Activated CD4-positive, alpha-beta T cell treated with anti-CD3 and anti-CD28 coated beads, Interleukin-2, Interleukin-6, amounts not matched to agents 100 ng/mL and 50 ng/mL, durations not matched to agents 16 hours and 8 hours (primary cell): ENCODE results near the gene SLC49A3.
"Not testable (repeated sequence)": the region's sequence is repeated elsewhere in the genome, so short reads cannot be mapped to it uniquely, and the experiment has no call there.

Experiments
- DNase-seq: peaks from one replicate; pipeline ENCODE4 v3.0.0-alpha.2; 2020

The SLC49A3 gene

GRCh38 chr4:680091-680490 lies 8.9 kb downstream of the SLC49A3 start:
- DNase-seq, result no peak

- DNase-seq, result no peak
Observed at GRCh38 chr4:679629-680028, 9.3 kb downstream of the SLC49A3 start.

GRCh38 chr4:679104-679481 lies 9.9 kb downstream of the SLC49A3 start:
- DNase-seq, result no peak

DNA sequence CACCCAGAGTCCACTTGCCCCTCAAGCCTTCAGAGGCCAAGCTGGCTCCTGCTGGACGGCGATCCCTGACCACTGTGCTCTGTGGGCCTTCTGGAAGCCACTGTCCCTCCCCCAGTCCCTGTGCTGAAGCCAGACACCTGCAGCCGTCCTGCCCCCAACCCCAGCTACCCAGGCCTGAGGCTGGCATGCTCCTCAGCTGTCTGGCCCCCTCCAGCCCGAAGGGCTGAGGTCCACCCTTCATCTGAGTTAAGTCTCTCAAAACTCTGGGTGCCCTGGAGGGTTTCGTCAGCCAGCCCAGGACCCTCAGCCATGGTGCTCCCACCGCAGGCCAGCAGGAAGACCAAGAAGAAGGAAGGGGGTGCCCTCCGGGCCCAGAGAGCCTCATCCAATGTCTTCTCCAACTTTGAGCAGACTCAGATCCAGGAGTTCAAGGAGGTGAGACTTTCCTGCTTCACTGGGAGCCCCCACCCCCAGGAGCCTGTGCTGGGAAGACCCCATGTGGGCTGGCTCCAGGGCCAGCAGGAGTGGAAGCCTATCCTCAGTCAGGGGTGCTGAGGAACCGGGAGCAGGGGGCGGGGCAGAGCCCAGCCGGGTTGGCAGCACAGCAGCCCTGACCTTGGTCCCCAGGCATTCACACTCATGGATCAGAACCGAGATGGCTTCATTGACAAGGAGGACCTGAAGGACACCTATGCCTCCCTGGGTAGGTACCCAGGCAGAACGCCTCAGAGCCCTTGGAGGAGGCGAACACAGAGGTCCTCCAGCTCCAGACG lies 10.4 kb downstream of the SLC49A3 start:
- no peak for DNase-seq

DNA sequence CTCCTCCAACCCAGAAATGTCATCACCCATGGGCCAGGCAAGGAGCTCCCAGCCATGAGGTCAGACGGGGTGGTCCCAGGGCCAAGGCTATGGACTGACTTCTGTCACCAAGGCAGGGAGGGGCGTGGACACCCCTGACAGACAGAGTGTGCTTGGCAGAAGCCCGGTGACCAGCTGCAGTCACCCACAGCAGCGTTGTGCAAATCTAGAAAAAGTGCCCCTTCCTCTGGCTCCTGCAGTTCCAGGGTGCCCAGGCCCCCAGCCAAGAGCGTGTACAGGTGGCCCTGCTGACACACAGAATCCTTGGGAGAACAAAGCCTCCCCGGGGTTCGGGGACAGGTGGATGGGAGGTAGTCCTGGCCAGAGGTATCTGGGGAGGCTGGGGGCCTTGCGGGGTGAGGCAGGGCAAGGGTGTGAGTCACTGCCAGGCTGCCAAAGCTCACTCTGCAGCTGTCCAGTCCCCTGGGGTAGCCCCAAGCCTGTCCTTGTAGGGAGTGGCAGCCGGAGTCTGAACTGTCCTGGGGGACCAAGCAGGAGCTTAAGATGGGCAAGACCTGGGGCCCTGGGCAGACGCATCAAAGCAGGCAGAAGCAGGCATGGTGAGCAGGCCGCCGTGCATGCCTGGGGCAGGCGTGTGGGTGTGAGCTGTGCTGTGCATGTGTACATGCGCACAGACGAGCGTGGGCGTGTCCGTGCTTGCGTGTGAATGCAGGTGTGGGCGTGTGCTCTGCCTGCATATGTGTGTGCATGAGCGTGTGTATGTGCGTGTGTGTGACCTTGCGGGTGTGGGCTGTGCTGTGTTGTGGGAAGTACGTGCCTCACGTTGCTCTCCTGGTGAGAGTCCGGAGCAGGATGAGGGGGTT lies 11.3 kb downstream of the SLC49A3 start:
- DNase-seq, result no peak

GRCh38 chr4:676871-677235 lies 12.1 kb downstream of the SLC49A3 start:
- DNase-seq, result no peak

DNA sequence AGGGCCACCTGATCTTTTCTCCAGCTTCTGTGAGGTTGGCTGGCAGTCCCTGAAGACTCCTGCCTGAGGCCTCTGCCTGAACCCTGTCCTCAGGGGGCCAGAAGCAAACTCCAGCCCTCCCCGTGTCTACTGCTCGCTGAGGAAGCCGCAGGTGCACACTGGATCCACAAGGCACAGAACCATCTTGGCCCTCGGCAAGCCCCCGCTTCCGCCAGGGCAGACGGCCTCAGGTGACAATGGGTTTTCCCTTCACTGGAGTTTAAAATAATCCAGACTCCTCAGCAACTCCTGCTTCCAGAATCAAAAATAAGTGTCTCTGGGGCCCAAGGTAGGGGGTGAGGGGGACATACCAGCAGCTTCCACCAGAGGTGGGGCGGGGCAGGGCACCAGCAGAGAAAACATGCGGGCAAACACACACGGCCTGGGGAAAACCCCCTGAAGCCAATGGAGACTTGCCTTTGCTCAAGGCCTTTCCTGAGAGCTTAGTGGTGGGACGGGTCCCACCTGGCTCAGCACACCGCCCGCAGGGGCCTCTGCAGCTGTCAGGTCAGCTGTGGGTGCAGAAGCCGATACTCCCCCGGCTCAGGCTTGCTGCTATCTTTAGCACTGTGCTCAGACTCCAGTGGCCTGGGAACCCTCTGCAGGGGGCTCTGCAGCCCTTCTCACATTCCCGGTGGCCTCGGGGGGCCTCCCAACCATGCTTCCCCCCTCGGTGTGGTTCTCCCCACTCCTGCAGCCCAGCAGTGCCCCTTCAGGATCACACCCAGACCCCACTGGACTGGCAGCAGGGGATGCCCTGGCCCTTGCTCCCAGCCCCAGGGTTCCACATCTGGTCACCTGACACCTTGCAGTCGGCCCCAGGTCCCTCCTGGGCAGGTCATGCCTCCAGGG lies 12.7 kb downstream of the SLC49A3 start:
- no peak for DNase-seq

DNA sequence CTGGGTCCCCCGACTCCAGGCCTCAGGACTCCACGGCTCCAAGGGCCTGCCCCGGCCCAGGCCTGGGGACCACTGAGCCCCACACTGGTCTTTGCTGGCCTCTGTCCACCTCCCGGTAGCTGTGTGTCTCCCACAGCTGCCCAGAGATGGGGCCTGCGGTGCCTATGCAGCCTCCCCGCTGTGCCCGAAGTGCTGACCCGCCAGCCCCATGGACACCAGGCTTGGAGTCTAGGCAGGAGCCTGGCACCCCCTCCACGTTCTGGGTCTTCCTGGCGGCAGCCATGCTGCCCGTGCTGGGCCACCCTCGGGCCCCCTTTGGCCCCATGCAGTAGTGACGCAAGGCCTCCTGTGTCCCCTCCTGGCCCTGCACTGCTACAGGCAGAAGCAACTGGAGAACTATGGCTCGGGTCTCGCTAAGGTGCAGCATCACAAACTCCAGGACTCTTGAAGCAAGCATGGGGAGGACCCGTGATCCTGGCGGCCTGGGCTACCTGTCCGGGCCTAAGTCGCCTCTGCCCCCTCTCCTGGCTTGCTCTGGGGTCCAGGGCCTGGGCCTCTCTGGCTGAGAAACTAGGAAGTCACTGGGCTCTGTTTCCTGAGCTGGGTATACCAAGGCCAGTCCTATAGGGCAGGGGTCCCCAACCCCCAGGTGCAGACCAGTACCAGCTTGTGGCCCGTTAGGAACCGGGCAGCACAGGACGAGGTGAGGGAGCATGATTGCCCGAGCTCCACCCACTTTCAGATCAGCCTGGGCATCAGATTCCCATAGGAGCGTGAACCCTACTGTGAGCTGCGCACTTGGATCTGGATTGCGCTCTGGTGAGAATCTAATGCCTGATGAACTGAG lies 13.7 kb downstream of the SLC49A3 start:
- DNase-seq, result peak; percentile 16

- peak; percentile 98 for DNase-seq
Observed at GRCh38 chr4:674172-675035, 14.5 kb downstream of the SLC49A3 start, which contains the start of the genes ATP5ME and MYL5. Gene ATP5ME (minus strand): TSS chr4:674276. CDS start chr4:674247, 29 bp downstream. Gene MYL5 (plus strand): TSS chr4:674542. CDS start chr4:678027, 3,485 bp downstream.

DNA sequence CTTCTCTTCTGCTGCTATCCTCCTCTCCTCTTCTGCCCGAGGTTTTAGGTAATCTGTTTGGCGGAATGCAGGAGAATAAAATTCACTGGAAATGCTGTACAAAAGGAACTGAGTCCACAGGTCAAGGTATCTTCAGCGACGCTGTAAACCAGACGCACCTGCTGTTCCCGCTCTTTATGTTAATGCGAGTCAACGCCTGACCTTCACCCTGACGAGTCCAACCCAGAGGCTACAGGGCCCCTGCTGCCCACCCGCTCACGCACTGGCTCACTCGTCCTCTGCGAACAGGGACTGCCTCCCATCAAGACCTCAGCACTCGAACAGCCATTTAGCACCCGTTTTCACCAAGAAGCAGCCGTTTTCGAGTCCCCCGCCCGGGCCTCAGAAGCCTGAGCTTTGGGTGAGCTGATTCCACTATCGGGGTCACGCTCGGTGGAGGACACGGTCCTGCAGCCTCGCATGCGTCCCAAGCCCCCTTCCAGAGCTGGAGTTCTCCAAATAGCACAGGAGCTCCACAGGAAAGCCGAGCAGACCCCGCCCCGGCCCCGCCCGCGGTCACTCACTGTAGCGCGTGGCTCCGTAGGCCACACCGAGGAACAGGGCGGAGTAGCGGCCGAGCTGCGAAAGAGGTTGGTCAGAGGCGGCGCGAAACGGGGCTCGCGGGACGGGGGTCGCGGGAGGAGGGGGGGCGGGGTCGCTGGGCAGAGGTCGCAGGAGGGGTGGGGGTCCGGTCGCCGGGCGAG lies 15.4 kb downstream of the SLC49A3 start:
- peak; percentile 24 for DNase-seq

- no peak for DNase-seq
Observed at GRCh38 chr4:671769-672168, 17.2 kb downstream of the SLC49A3 start.

DNA sequence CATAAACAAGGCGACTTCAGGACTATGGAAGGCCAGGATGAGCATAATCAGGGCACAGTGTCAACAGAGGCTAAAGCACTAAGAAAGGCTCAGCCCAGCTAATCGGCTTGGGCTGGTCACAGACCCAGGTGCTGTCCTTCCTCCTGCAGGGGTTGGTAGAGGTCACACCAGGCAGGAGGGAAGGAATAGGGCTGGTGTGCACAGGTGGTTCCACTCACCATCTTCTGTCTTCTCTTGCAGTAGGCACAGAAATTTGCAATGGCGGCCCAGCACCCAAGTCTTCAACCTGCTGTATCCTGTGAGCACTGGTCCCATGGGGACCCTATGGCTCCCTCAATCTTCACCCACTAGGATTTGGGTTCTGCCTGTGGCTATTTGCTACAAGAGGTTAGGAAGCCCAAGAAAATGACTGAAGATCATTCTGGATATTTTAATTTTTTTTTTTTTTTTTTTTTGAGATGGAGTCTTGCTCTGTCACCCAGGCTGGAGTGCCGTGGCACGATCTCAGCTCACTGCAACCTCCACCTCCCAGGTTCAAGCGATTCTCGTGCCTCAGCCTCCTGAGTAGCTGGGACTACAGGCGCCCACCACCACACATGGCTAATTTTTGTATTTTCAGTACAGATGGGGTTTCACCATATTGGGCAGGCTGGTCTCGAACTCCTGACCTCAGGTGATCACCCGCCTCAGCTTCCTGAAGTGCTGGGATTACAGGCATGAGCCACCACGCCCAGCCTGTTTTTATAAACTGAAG lies 19.0 kb downstream of the SLC49A3 start:
- DNase-seq, result not testable (repeated sequence)

DNA sequence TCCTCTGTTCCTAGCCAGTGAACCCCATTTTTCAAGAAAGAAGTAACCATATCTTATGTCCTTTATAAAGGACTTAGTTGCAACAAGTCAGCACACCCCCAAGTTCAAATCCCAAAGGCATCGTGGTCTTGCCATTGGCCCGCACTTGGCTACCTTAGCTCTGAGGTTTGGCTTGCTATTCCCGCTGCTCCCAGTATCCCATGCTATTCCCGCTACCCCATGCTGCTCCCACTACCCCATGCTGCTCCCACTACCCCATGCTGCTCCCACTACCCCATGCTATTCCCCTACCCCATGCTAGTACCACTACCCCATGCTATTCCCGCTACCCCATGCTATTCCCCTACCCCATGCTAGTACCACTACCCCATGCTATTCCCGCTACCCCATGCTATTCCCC lies 20.7 kb downstream of the SLC49A3 start:
- not testable (repeated sequence) for DNase-seq

DNA sequence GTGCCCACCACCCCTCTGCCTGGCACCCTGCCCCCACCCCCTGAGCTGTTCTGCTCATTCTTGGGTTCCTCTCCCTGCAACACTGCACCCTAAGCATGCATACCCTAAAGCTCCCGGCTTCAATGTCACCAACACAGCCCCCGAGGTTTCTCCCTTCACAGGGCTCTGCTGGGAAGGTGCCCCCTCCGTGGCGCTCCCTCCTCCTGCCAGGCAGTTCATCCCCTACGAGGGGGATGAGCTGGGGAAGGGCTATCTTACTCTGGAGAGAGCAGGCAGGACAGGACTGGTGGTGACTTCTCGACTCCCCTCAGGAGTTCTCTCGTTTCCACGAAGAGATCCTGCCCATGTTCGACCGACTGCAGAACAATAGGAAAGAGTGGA lies 21.4 kb downstream of the SLC49A3 start:
- DNase-seq, result no peak

GRCh38 chr4:666822-667544 lies 22.0 kb downstream of the SLC49A3 start:
- DNase-seq, result no peak

DNA sequence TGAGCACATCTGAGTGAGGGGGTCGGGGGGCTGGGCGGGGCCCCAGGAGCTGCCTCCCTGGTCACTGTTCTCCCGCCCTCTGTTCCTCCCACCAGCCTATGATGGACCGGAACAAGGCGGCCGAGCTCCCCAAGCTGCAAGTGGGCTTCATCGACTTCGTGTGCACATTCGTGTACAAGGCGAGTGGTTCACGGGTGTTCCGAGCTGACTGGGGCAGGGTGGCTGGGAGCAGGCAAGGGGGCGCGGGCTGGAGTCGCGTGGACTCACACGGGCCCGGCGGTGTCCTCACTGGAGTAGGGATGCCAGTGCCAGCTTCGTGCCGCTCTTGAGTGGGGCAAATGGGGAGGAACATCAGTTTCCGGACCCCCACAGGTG lies 22.5 kb downstream of the SLC49A3 start:
- no peak for DNase-seq

DNA sequence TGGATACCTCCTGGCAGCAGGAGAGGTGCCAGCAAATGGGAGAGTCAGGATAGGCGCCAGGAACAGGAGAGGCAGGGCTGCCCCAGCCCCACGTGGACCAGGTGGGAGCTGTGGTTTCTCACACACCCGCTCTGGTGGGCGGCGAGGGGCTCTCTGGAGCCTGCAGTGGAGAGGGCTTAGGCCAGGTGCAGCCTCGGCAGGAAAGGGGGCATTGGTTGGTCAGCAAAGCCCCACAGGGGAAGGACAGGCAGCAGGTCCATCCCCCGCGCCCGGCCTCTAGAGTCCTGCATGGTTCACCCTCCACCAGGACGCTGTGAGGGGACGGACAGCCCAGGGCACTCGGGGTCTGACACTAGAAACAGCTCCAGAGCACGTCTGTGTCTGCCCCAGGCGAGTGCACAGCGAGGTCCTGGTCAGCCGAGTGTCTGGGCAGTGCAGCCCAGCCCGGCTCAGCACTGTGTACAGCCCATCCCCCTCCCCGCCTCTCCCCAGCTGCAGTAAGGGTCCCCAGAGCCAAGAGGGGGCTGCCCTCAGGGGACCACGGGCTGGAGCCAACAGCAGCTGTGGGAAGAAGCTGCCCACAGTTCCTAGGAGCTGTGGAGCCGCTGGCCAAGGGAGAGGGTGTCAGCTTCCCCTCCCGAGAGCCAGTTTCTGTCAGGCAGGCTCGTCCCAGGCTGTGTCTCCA lies 23.1 kb downstream of the SLC49A3 start:
- no peak for DNase-seq

DNA sequence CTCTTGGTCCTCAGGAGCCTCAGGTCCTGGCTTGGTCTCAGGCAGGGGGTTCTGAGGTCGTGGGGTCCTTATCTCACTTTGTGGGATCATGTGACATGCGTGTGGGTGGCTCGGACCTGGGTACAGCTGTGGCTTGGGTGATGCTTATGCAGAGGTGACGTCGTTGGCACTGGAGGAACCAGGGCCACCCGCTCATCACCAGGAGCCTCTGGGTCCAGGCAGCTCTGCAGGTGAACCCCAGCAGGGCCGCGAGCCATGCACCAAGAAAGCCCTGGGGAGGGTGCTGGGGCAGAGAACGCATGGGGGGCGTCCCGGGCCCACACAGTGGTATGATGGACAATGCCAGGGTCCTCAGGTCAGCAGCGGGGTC lies 23.6 kb downstream of the SLC49A3 start:
- no peak for DNase-seq
